GM18508 (cell line): Measurements from ENCODE around the gene COL24A1.
"Not testable (repeated sequence)": the region's sequence is repeated elsewhere in the genome, so short reads cannot be mapped to it uniquely, and the experiment has no call there.

ENCODE experiments used
- ATAC-seq: cut with Tn5 transposase; IDR thresholded peaks from one replicate; pipeline ENCODE4 v1.9.1; 2021; ENCODE audit warnings: moderate number of reproducible peaks; ENCODE audit not compliant: insufficient read depth, unreplicated experiment

Gene COL24A1

GRCh38 chr1:85830837-85831236, 325.7 kb downstream of the COL24A1 start:
- no peak for ATAC-seq

GRCh38 chr1:85824066-85824840, 332.3 kb downstream of the COL24A1 start:
- ATAC-seq, result no peak

- no peak for ATAC-seq
Measured at GRCh38 chr1:85822696-85823095, 333.9 kb downstream of the COL24A1 start.

- no peak for ATAC-seq
Measured at GRCh38 chr1:85818371-85818770, 338.2 kb downstream of the COL24A1 start.

GRCh38 chr1:85816606-85817005, 340.0 kb downstream of the COL24A1 start:
- ATAC-seq, result no peak

GRCh38 chr1:85815906-85816305, 340.7 kb downstream of the COL24A1 start:
- ATAC-seq, result no peak

GRCh38 chr1:85806236-85806965, 350.2 kb downstream of the COL24A1 start:
- no peak for ATAC-seq

GRCh38 chr1:85801520-85801919, 355.1 kb downstream of the COL24A1 start:
- no peak for ATAC-seq

GRCh38 chr1:85799737-85800136, 356.8 kb downstream of the COL24A1 start:
- ATAC-seq, result no peak

- ATAC-seq, result no peak
Measured at GRCh38 chr1:85798419-85798818, 358.2 kb downstream of the COL24A1 start.

GRCh38 chr1:85777021-85777420, 379.6 kb downstream of the COL24A1 start:
- not testable (repeated sequence) for ATAC-seq

- ATAC-seq, result no peak
Measured at GRCh38 chr1:85762804-85763203, 393.8 kb downstream of the COL24A1 start.

GRCh38 chr1:85756864-85757263, 399.7 kb downstream of the COL24A1 start:
- ATAC-seq, result no peak

GRCh38 chr1:85748120-85748519, 408.5 kb downstream of the COL24A1 start:
- no peak for ATAC-seq

- ATAC-seq, result no peak
Measured at GRCh38 chr1:85746777-85747176, 409.8 kb downstream of the COL24A1 start.

- ATAC-seq, result no peak
Measured at GRCh38 chr1:85743814-85744213, 412.8 kb downstream of the COL24A1 start.

- ATAC-seq, result no peak
Measured at GRCh38 chr1:85734931-85735330, 421.6 kb downstream of the COL24A1 start.

- ATAC-seq, result no peak
Measured at GRCh38 chr1:85718678-85719340, 437.8 kb downstream of the COL24A1 start.

GRCh38 chr1:85714418-85715114, 442.0 kb downstream of the COL24A1 start:
- not testable (repeated sequence) for ATAC-seq

- no peak for ATAC-seq
Measured at GRCh38 chr1:85708829-85709227, 447.7 kb downstream of the COL24A1 start.
